ENCODE data around the gene SFTA2. TPM values are rescaled to one million over a fixed set of nuclear protein-coding genes. Genes with fewer than 3 reads are reported as not detected.
"Not testable (repeated sequence)": the region's sequence is repeated elsewhere in the genome, so short reads cannot be mapped to it uniquely, and the experiment has no call there.

The SFTA2 gene
- total RNA-seq, 4 donors from 2014 or later = not detected

GRCh38 chr6:30935018-30935417 lies 3.0 kb upstream of the SFTA2 start:
- no peak for DNase-seq (ENCODE audit: low spot score in 2 of 2)
- 14% methylated on average over 3 of the region's 3 CpGs for WGBS
- H3K4me3 ChIP-seq = no peak overlapping the region
- H3K36me3 ChIP-seq = no peaks in the 10 kb centered on the region
- no peak for TF ChIP-seq CTCF (IDR thresholded peaks at IDR 0.05)
- no peak for TF ChIP-seq EP300 (IDR thresholded peaks at IDR 0.05)
- TF ChIP-seq POLR2A (IDR thresholded peaks at IDR 0.05) = no peak
- TF ChIP-seq POLR2AphosphoS5 (IDR thresholded peaks at IDR 0.05) = no peak
- no peaks in the 10 kb centered on the region for H3K9me3 ChIP-seq
- H3K4me1 ChIP-seq = no peaks in the 10 kb centered on the region
- no peak overlapping the region for H3K27ac ChIP-seq
- no peaks in the 10 kb centered on the region for H3K27me3 ChIP-seq

- Histone ChIP-seq H3K27ac (no peak overlapping the region), H3K4me3 (no peak overlapping the region), H3K27me3 (no peaks in the 10 kb centered on the region), H3K9me3 (no peaks in the 10 kb centered on the region), H3K4me1 (no peaks in the 10 kb centered on the region), H3K36me3 (no peaks in the 10 kb centered on the region)
- DNase-seq (ENCODE audit: low spot score in 2 of 2) = no peak
- TF ChIP-seq POLR2A (IDR thresholded peaks at IDR 0.05) = no peak
- no peak for TF ChIP-seq CTCF (IDR thresholded peaks at IDR 0.05)
- TF ChIP-seq POLR2AphosphoS5 (IDR thresholded peaks at IDR 0.05) = no peak
- TF ChIP-seq EP300 (IDR thresholded peaks at IDR 0.05) = no peak
- WGBS = 81% methylated on average over 6 of the region's 6 CpGs
Measured at GRCh38 chr6:30932665-30933365, 845 bp upstream of the SFTA2 start.

- no peak for DNase-seq (ENCODE audit: low spot score in 2 of 2)
- no peaks in the 10 kb centered on the region for H3K9me3 ChIP-seq
- H3K36me3 ChIP-seq = peaks cover 7% of the 10 kb centered on the region
- no peak overlapping the region for H3K4me3 ChIP-seq
- 64% methylated on average over 8 of the region's 8 CpGs for WGBS
- no peak overlapping the region for H3K27ac ChIP-seq
- H3K27me3 ChIP-seq = no peaks in the 10 kb centered on the region
- H3K4me1 ChIP-seq = no peaks in the 10 kb centered on the region
- TF ChIP-seq EP300 (IDR thresholded peaks at IDR 0.05) = no peak
- TF ChIP-seq POLR2AphosphoS5 (IDR thresholded peaks at IDR 0.05) = no peak
- TF ChIP-seq CTCF (IDR thresholded peaks at IDR 0.05) = no peak
- no peak for TF ChIP-seq POLR2A (IDR thresholded peaks at IDR 0.05)
Measured at GRCh38 chr6:30931272-30931671, 698 bp downstream of the SFTA2 start.

GRCh38 chr6:30930506-30930905 lies 1.5 kb downstream of the SFTA2 start:
- Histone ChIP-seq H3K9me3 (no peaks in the 10 kb centered on the region), H3K27me3 (no peaks in the 10 kb centered on the region), H3K27ac (no peak overlapping the region), H3K36me3 (peaks cover 15% of the 10 kb centered on the region), H3K4me3 (no peak overlapping the region), H3K4me1 (no peaks in the 10 kb centered on the region)
- 96% methylated on average over 4 of the region's 4 CpGs for WGBS
- TF ChIP-seq POLR2A (IDR thresholded peaks at IDR 0.05) (no peak), EP300 (IDR thresholded peaks at IDR 0.05) (no peak), CTCF (IDR thresholded peaks at IDR 0.05) (no peak), POLR2AphosphoS5 (IDR thresholded peaks at IDR 0.05) (no peak)
- no peak for DNase-seq (ENCODE audit: low spot score in 2 of 2)

GRCh38 chr6:30928677-30929076 lies 3.3 kb downstream of the SFTA2 start:
- Histone ChIP-seq H3K27ac (no peak overlapping the region), H3K9me3 (no peaks in the 10 kb centered on the region), H3K4me3 (no peak overlapping the region), H3K36me3 (peaks cover 31% of the 10 kb centered on the region), H3K4me1 (no peaks in the 10 kb centered on the region), H3K27me3 (no peaks in the 10 kb centered on the region)
- 97% methylated on average over 3 of the region's 3 CpGs for WGBS
- DNase-seq (ENCODE audit: low spot score in 2 of 2) = no peak
- no peak for TF ChIP-seq EP300 (IDR thresholded peaks at IDR 0.05)

- peaks cover 47% of the 10 kb centered on the region for H3K36me3 ChIP-seq
- not testable (repeated sequence) for DNase-seq (ENCODE audit: low spot score in 2 of 2); H3K9me3 ChIP-seq; H3K4me3 ChIP-seq; H3K27me3 ChIP-seq; H3K4me1 ChIP-seq; H3K27ac ChIP-seq
- WGBS = 95% methylated on average over 3 of the region's 3 CpGs
Measured at GRCh38 chr6:30927080-30927479, 4.9 kb downstream of the SFTA2 start.
